GM12878 (cell line): ENCODE results near the gene GSE1. TPM values are rescaled to one million over a fixed set of nuclear protein-coding genes. Genes with fewer than 3 reads are reported as not detected.

Experiments used
- BACH1 ChIP-seq: fragments of 450-650 bp; IDR thresholded peaks from 2 replicates; pipeline ENCODE4 v1.6.1; 2017; ENCODE audit warnings: mild to moderate bottlenecking, borderline replicate concordance
- CBFB ChIP-seq: IDR thresholded peaks from 2 replicates; pipeline ENCODE4 v1.6.1; 2016; ENCODE audit warnings: antibody characterized with exemption, low read depth
- CHD1 ChIP-seq: IDR thresholded peaks from 2 replicates; pipeline ENCODE4 v1.6.1; 2012; ENCODE audit warnings: low read depth, low read length, improper control_type of control experiment
- GATAD2B ChIP-seq: fragments of 450-650 bp; conservative IDR thresholded peaks from 2 replicates; pipeline ENCODE4 v1.6.1; 2017; ENCODE audit warnings: low read depth, mild to moderate bottlenecking, moderate library complexity
- HDAC2 ChIP-seq: fragments of 200-600 bp; sonication (generic); IDR thresholded peaks from 2 replicates; pipeline ENCODE4 v1.6.1; 2017
- HDGF ChIP-seq: fragments of 450-650 bp; IDR thresholded peaks from 2 replicates; pipeline ENCODE4 v1.6.1; 2016; ENCODE audit warnings: antibody characterized with exemption
- KAT2A ChIP-seq: conservative IDR thresholded peaks from 2 replicates; pipeline ENCODE4 v1.6.1; 2011; ENCODE audit warnings: low read depth, low read length; ENCODE audit not compliant: control insufficient read depth
- KDM1A ChIP-seq: fragments of 200-600 bp; sonication (generic); IDR thresholded peaks from 2 replicates; pipeline ENCODE4 v1.6.1; 2016; ENCODE audit warnings: borderline replicate concordance
- MYB ChIP-seq: fragments of 150-350 bp; IDR thresholded peaks from 2 replicates; pipeline ENCODE4 v1.6.1; 2014; ENCODE audit warnings: mild to moderate bottlenecking, low read depth, low read length, borderline replicate concordance
- NR2C1 ChIP-seq: fragments of 450-650 bp; IDR thresholded peaks from 2 replicates; pipeline ENCODE4 v1.6.1; 2017; ENCODE audit warnings: antibody characterized with exemption, mild to moderate bottlenecking, moderate library complexity
- NR2F1 ChIP-seq: fragments of 450-650 bp; conservative IDR thresholded peaks from 2 replicates; pipeline ENCODE4 v1.6.1; 2017; ENCODE audit warnings: mild to moderate bottlenecking
- POLR2A ChIP-seq: IDR thresholded peaks from 2 replicates; pipeline ENCODE4 v1.6.1; 2011; ENCODE audit warnings: low read depth, mild to moderate bottlenecking, low read length
- POLR2AphosphoS5 ChIP-seq: IDR thresholded peaks from 2 replicates; pipeline ENCODE4 v1.6.1; 2011; ENCODE audit warnings: mild to moderate bottlenecking, low read length, inconsistent platforms
- RAD21 ChIP-seq: IDR thresholded peaks from 2 replicates; pipeline ENCODE4 v1.6.1; 2011; ENCODE audit warnings: mild to moderate bottlenecking, low read depth, low read length, moderate library complexity; ENCODE audit not compliant: insufficient read depth
- TCF7 ChIP-seq: IDR thresholded peaks from 2 replicates; pipeline ENCODE4 v1.6.1; 2014; ENCODE audit warnings: antibody characterized with exemption, borderline replicate concordance
- ZNF217 ChIP-seq: fragments of 450-650 bp; IDR thresholded peaks from 2 replicates; pipeline ENCODE4 v1.6.1; 2017; ENCODE audit warnings: antibody characterized with exemption, mild to moderate bottlenecking
- ZNF384 ChIP-seq: IDR thresholded peaks from 2 replicates; pipeline ENCODE4 v1.6.1; 2012; ENCODE audit warnings: low read depth, mild to moderate bottlenecking, low read length, improper control_type of control experiment, borderline replicate concordance
- polyA plus RNA-seq, 11 experiments: library from polyadenylated mRNA; depleted of rRNA in 4 of 11; unstranded in 6 of 11; stranded (reverse) in 5 of 11; fragments of >200 nt; fragmentation: Nextera tagmentation in 4 of 11; fragmentation: Illumina TruSeq in 1 of 11; extraction: Ambion mirVana in 4 of 11; extraction: Trizol in 1 of 11; gene quantifications; 1 replicate in 1 of 11; 2 replicates in 10 of 11; pipeline versions ENCODE4 v1.2.1 to v1.2.3, GENCODE V29; 2011 to 2016; ENCODE audit warnings: inconsistent platforms in 2 of 11, missing spikeins in 2 of 11, low read depth in 1 of 11
- total RNA-seq, 4 experiments: library from RNA; depleted of rRNA in 3 of 4; stranded (reverse); fragments of >200 nt in 3 of 4; fragmentation: Illumina TruSeq in 1 of 4; extraction: Trizol in 1 of 4; gene quantifications; 2 replicates each; pipeline versions ENCODE4 v1.2.1 to v1.2.3, GENCODE V29; 2013 to 2021
- TF ChIP-seq, protein P1 (sequence below): fragments of 450-650 bp; IDR thresholded peaks from 2 replicates; pipeline ENCODE4 v1.6.1; 2016; ENCODE audit warnings: mild to moderate bottlenecking, moderate library complexity, borderline replicate concordance
- TF ChIP-seq, protein P2 (sequence below): IDR thresholded peaks from 2 replicates; pipeline ENCODE4 v1.6.1; 2012; ENCODE audit warnings: mild to moderate bottlenecking, low read depth, low read length
- TF ChIP-seq, protein P3 (sequence below): IDR thresholded peaks from 2 replicates; pipeline ENCODE4 v1.6.1; 2011; ENCODE audit warnings: borderline replicate concordance, low read depth, mild to moderate bottlenecking, moderate library complexity, low read length; ENCODE audit not compliant: insufficient read depth, poor library complexity, severe bottlenecking
- TF ChIP-seq, protein P4 (sequence below): IDR thresholded peaks from 2 replicates; pipeline ENCODE4 v1.6.1; 2012; ENCODE audit warnings: low read length, inconsistent platforms

GSE1 gene
- total and polyA plus RNA-seq, 10 of the 15 experiments (the other 5 are each of a cell fraction or from before 2014, with no cell fraction given): 4.6 to 58.7 (median 18.2) TPM

DNA sequence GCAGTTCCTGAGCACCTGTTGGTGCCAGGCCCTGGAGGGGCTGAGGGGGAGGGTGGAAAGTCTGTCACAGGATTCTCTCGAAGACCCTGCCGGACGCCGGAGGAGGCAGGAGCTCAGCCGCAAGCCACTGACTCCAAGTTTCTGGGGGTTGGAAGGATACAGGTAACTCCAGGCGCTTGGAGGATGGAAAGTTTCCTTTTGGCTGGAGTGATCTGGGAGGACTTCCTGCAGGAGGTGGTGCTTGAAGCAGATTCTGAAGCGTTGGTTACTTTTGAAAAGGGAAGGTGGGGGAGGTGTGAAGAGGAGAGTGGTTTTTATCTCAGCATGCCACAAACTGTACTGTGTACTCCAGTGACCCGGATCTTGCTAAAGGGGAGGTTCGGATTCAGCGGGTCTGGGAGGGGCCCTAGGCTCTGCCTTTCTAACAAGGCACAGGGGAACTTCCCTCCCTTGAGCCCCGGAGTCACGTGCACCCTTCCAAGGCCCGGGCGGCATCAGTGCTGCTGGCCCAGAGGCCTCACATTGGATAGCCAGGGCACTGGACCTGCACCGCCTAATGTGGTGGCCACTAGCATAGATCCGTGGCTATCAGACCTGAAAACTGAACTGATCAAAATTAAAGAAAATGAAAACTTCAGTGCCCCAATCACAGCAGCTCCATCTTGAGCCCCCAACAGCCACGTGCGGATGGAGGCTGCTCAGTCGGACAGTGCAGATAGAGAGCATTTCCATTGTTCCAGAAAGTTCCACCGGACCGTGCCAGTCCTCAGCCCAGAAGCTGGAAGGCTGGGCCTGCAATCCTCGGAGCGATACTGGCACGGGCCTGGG lies 42.2 kb upstream of the GSE1 start (continued):
- TF ChIP-seq, protein P1, sequence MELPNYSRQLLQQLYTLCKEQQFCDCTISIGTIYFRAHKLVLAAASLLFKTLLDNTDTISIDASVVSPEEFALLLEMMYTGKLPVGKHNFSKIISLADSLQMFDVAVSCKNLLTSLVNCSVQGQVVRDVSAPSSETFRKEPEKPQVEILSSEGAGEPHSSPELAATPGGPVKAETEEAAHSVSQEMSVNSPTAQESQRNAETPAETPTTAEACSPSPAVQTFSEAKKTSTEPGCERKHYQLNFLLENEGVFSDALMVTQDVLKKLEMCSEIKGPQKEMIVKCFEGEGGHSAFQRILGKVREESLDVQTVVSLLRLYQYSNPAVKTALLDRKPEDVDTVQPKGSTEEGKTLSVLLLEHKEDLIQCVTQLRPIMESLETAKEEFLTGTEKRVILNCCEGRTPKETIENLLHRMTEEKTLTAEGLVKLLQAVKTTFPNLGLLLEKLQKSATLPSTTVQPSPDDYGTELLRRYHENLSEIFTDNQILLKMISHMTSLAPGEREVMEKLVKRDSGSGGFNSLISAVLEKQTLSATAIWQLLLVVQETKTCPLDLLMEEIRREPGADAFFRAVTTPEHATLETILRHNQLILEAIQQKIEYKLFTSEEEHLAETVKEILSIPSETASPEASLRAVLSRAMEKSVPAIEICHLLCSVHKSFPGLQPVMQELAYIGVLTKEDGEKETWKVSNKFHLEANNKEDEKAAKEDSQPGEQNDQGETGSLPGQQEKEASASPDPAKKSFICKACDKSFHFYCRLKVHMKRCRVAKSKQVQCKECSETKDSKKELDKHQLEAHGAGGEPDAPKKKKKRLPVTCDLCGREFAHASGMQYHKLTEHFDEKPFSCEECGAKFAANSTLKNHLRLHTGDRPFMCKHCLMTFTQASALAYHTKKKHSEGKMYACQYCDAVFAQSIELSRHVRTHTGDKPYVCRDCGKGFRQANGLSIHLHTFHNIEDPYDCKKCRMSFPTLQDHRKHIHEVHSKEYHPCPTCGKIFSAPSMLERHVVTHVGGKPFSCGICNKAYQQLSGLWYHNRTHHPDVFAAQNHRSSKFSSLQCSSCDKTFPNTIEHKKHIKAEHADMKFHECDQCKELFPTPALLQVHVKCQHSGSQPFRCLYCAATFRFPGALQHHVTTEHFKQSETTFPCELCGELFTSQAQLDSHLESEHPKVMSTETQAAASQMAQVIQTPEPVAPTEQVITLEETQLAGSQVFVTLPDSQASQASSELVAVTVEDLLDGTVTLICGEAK: no peak
- no peak; the same call in 1 of the 2 replicates for TF ChIP-seq CBFB
- TF ChIP-seq GATAD2B: no peak
- peak; percentile 20; the same call in 1 of the 2 replicates for TF ChIP-seq HDGF
- TF ChIP-seq POLR2AphosphoS5: no peak
- TF ChIP-seq KAT2A: no peak
- TF ChIP-seq TCF7: no peak
- peak; percentile 91 for TF ChIP-seq ZNF217
- TF ChIP-seq, protein P2, sequence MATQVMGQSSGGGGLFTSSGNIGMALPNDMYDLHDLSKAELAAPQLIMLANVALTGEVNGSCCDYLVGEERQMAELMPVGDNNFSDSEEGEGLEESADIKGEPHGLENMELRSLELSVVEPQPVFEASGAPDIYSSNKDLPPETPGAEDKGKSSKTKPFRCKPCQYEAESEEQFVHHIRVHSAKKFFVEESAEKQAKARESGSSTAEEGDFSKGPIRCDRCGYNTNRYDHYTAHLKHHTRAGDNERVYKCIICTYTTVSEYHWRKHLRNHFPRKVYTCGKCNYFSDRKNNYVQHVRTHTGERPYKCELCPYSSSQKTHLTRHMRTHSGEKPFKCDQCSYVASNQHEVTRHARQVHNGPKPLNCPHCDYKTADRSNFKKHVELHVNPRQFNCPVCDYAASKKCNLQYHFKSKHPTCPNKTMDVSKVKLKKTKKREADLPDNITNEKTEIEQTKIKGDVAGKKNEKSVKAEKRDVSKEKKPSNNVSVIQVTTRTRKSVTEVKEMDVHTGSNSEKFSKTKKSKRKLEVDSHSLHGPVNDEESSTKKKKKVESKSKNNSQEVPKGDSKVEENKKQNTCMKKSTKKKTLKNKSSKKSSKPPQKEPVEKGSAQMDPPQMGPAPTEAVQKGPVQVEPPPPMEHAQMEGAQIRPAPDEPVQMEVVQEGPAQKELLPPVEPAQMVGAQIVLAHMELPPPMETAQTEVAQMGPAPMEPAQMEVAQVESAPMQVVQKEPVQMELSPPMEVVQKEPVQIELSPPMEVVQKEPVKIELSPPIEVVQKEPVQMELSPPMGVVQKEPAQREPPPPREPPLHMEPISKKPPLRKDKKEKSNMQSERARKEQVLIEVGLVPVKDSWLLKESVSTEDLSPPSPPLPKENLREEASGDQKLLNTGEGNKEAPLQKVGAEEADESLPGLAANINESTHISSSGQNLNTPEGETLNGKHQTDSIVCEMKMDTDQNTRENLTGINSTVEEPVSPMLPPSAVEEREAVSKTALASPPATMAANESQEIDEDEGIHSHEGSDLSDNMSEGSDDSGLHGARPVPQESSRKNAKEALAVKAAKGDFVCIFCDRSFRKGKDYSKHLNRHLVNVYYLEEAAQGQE: no peak
- no peak for TF ChIP-seq CHD1
- no peak for TF ChIP-seq KDM1A
- TF ChIP-seq, protein P3, sequence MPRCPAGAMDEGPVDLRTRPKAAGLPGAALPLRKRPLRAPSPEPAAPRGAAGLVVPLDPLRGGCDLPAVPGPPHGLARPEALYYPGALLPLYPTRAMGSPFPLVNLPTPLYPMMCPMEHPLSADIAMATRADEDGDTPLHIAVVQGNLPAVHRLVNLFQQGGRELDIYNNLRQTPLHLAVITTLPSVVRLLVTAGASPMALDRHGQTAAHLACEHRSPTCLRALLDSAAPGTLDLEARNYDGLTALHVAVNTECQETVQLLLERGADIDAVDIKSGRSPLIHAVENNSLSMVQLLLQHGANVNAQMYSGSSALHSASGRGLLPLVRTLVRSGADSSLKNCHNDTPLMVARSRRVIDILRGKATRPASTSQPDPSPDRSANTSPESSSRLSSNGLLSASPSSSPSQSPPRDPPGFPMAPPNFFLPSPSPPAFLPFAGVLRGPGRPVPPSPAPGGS: no peak
- no peak for TF ChIP-seq RAD21
- TF ChIP-seq POLR2A: no peak; the same call in 1 of the 2 replicates
- TF ChIP-seq ZNF384: no peak
- TF ChIP-seq HDAC2: no peak
- TF ChIP-seq NR2F1: no peak
- peak; percentile 25; the same call in 1 of the 2 replicates for TF ChIP-seq NR2C1
- no peak for TF ChIP-seq BACH1
- TF ChIP-seq, protein P4, sequence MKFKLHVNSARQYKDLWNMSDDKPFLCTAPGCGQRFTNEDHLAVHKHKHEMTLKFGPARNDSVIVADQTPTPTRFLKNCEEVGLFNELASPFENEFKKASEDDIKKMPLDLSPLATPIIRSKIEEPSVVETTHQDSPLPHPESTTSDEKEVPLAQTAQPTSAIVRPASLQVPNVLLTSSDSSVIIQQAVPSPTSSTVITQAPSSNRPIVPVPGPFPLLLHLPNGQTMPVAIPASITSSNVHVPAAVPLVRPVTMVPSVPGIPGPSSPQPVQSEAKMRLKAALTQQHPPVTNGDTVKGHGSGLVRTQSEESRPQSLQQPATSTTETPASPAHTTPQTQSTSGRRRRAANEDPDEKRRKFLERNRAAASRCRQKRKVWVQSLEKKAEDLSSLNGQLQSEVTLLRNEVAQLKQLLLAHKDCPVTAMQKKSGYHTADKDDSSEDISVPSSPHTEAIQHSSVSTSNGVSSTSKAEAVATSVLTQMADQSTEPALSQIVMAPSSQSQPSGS: no peak; the same call in 1 of the 2 replicates
- TF ChIP-seq MYB: no peak
